Kidney epithelial cell (primary cell): Measurements from ENCODE around the gene PIK3R5. TPM values are rescaled to one million over a fixed set of nuclear protein-coding genes. Genes with fewer than 3 reads are reported as not detected.

Experiments used
- DNase-seq: peaks from one replicate; pipeline ENCODE4 v3.0.0-alpha.2; 2010; ENCODE audit warnings: low read depth
- H3K27me3 ChIP-seq: 2 replicates; pipeline ENCODE4 v1.6.0; 2011; ENCODE audit warnings: low read length; ENCODE audit not compliant: control insufficient read depth, insufficient read depth
- H3K36me3 ChIP-seq: 2 replicates; pipeline ENCODE4 v1.5.1; 2011; ENCODE audit warnings: low read length; ENCODE audit not compliant: control insufficient read depth, insufficient read depth
- H3K4me3 ChIP-seq: 2 replicates; pipeline ENCODE4 v1.5.1; 2011; ENCODE audit warnings: low read depth, mild to moderate bottlenecking, control low read depth, low read length
- CTCF ChIP-seq: IDR thresholded peaks from 2 replicates; pipeline ENCODE4 v1.5.1; 2011; ENCODE audit warnings: mild to moderate bottlenecking, moderate library complexity, low read length, control low read depth, inconsistent platforms; ENCODE audit not compliant: insufficient read depth, poor library complexity, severe bottlenecking
- total RNA-seq: library from RNA; depleted of rRNA; stranded (reverse); fragments of >200 nt; gene quantifications from 2 replicates; pipeline ENCODE4 v1.2.3, GENCODE V29; 2015

The PIK3R5 gene
- total RNA-seq, 1 donor from 2014 or later, result 1.7 TPM

GRCh38 chr17:8865811-8866210 lies 99.7 kb downstream of the PIK3R5 start:
- no peak overlapping the region for H3K4me3 ChIP-seq
- DNase-seq, result no peak
- no peak for TF ChIP-seq CTCF
- no peaks in the 10 kb centered on the region for H3K36me3 ChIP-seq
- no peaks in the 10 kb centered on the region for H3K27me3 ChIP-seq

- TF ChIP-seq CTCF, result no peak
- no peak overlapping the region for H3K4me3 ChIP-seq
- H3K27me3 ChIP-seq, result no peaks in the 10 kb centered on the region
- DNase-seq, result no peak
- H3K36me3 ChIP-seq, result no peaks in the 10 kb centered on the region
Observed at GRCh38 chr17:8865385-8865784, 100.1 kb downstream of the PIK3R5 start.

GRCh38 chr17:8862213-8863056 lies 103.1 kb downstream of the PIK3R5 start:
- no peaks in the 10 kb centered on the region for H3K36me3 ChIP-seq
- TF ChIP-seq CTCF, result no peak
- H3K27me3 ChIP-seq, result no peaks in the 10 kb centered on the region
- H3K4me3 ChIP-seq, result no peak overlapping the region
- no peak for DNase-seq

GRCh38 chr17:8861495-8862181 lies 103.9 kb downstream of the PIK3R5 start:
- Histone ChIP-seq H3K36me3 (no peaks in the 10 kb centered on the region), H3K27me3 (no peaks in the 10 kb centered on the region), H3K4me3 (no peak overlapping the region)
- TF ChIP-seq CTCF, result no peak
- no peak for DNase-seq

- H3K4me3 ChIP-seq, result no peak overlapping the region
- DNase-seq, result no peak
- no peak for TF ChIP-seq CTCF
- H3K27me3 ChIP-seq, result no peaks in the 10 kb centered on the region
- H3K36me3 ChIP-seq, result no peaks in the 10 kb centered on the region
Observed at GRCh38 chr17:8859804-8860430, 105.6 kb downstream of the PIK3R5 start.
